Measurements from ENCODE around the gene NF1.

GRCh38 chr17:31126318-31126717 is 31.5 kb downstream of the NF1 start:
- no peak for TF ChIP-seq CTCF (IDR thresholded peaks at IDR 0.05)
- TF ChIP-seq POLR2A (IDR thresholded peaks at IDR 0.05): no peak
- TF ChIP-seq POLR2AphosphoS5 (IDR thresholded peaks at IDR 0.05): no peak
- no peak for TF ChIP-seq EP300 (IDR thresholded peaks at IDR 0.05)

Measured in gastroesophageal sphincter (tissue), 3 donors.